GM12891 (cell line): Measurements from ENCODE around the gene HOXB1.
"Not testable (repeated sequence)": the region's sequence is repeated elsewhere in the genome, so short reads cannot be mapped to it uniquely, and the experiment has no call there.

Experiments used
- DNase-seq: peaks from one replicate; pipeline ENCODE4 v3.0.0; 2011; ENCODE audit warnings: low spot score; ENCODE audit not compliant: insufficient read length
- FAIRE-seq: peaks from 2 replicates; lab custom pipeline; 2011; peaks lifted over from hg19 to GRCh38; lab: Jason Lieb, UNC
- PAX5 ChIP-seq: IDR thresholded peaks from 2 replicates; pipeline ENCODE4 v1.6.1; 2011; ENCODE audit warnings: low read length, moderate library complexity, mild to moderate bottlenecking; ENCODE audit not compliant: insufficient read depth, severe bottlenecking
- POLR2A ChIP-seq: IDR thresholded peaks from 2 replicates; pipeline ENCODE4 v1.6.1; 2011; ENCODE audit warnings: low read depth, low read length, control low read depth
- POLR2AphosphoS5 ChIP-seq: IDR thresholded peaks from 2 replicates; pipeline ENCODE4 v1.6.1; 2011; ENCODE audit warnings: low read depth, low read length, control low read depth
- POU2F2 ChIP-seq: IDR thresholded peaks from 2 replicates; pipeline ENCODE4 v1.6.1; 2011; ENCODE audit warnings: low read depth, mild to moderate bottlenecking, control low read depth, low read length, moderate library complexity
- SPI1 ChIP-seq: IDR thresholded peaks from 2 replicates; pipeline ENCODE4 v1.6.1; 2011; ENCODE audit warnings: low read depth, low read length, control low read depth
- TAF1 ChIP-seq: IDR thresholded peaks from 2 replicates; pipeline ENCODE4 v1.6.1; 2011; ENCODE audit warnings: low read depth, low read length, control low read depth

The HOXB1 gene

GRCh38 chr17:48543107-48543853 lies 12.5 kb upstream of the HOXB1 start:
- TF ChIP-seq PAX5 = no peak
- TF ChIP-seq SPI1 = no peak
- peak; percentile 71; the same call in 1 of the 2 replicates for TF ChIP-seq POLR2AphosphoS5
- TF ChIP-seq POU2F2 = no peak
- TF ChIP-seq POLR2A = peak; percentile 48; the same call in 1 of the 2 replicates
- TF ChIP-seq TAF1 = peak; percentile 65
- FAIRE-seq = peak; percentile 88
- DNase-seq = peak; percentile 68

- TF ChIP-seq POU2F2 = no peak
- no peak for TF ChIP-seq PAX5
- TF ChIP-seq TAF1 = no peak
- no peak; the same call in 1 of the 2 replicates for TF ChIP-seq POLR2A
- TF ChIP-seq POLR2AphosphoS5 = no peak
- TF ChIP-seq SPI1 = no peak
- no peak for FAIRE-seq
- no peak for DNase-seq
Observed at GRCh38 chr17:48542698-48543106, 11.9 kb upstream of the HOXB1 start.

DNA sequence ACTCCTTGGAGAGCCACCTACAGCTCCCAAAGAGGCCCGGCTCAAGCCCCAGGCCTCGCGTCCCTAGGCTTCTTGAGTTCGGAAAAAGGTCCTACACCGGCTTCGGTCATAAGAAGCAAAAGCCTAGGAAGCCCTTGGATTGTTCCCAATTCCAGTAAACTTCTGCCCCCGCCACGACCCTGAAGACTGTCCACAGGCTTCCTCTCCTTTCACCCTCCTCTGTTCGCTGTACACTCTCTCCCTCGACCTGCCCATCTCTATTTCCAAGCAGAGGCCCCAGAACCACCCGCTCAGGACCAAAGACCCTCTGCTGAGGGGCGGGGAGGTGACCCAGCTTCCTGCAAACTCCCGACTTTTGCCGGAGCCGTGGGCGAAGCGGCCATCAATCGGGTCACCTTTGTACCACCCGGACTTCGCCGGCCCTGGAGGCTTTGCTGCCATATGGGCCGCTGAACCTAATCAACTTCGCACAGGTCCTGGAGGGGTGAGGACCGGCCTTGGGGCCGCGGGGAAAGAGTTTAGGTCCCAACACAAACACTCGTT lies 11.4 kb upstream of the HOXB1 start:
- FAIRE-seq = no peak
- DNase-seq = no peak
- no peak for TF ChIP-seq POLR2A
- no peak for TF ChIP-seq SPI1
- TF ChIP-seq POLR2AphosphoS5 = no peak
- no peak for TF ChIP-seq POU2F2
- TF ChIP-seq TAF1 = no peak
- no peak for TF ChIP-seq PAX5

- no peak for DNase-seq
- no peak for FAIRE-seq
Observed at GRCh38 chr17:48541577-48542113, 10.8 kb upstream of the HOXB1 start.

DNA sequence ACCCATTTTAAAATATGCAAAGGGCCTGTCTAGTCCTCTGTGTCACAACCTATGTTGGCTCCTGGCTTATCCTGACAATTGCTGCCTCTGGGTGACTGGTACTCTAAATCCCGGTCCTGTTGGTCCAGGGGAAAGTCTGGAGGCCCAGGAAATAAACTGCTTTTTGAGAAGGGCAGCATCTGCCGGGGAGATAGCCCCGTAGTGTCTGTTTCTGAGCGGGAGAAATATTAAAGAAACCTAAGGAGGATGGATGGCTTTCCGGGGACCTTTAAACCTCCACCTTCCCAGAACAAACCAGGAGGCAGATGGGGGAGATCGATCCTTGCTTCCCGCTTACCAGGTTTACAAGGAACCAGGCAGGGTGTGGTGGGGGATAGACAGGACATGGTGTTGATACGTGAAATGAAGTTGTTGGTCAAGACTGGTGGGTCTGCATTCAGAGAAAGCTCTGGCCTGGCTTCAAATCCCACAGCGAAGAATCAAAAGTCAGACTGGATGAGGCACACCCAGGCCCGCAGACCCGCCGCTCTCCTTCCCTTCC lies 10.3 kb upstream of the HOXB1 start:
- FAIRE-seq (peak; percentile 91), DNase-seq (no peak)
- no peak for TF ChIP-seq PAX5
- TF ChIP-seq SPI1 = no peak
- no peak for TF ChIP-seq POLR2A
- peak; percentile 14; the same call in 1 of the 2 replicates for TF ChIP-seq POU2F2

More at GRCh38 chr17:48541577-48542113, 10.8 kb upstream of the HOXB1 start:
- no peak for TF ChIP-seq SPI1
- no peak for TF ChIP-seq TAF1
- TF ChIP-seq POLR2A = no peak

GRCh38 chr17:48540213-48540612 lies 9.4 kb upstream of the HOXB1 start:
- TF ChIP-seq POLR2AphosphoS5 = no peak
- no peak for TF ChIP-seq SPI1
- TF ChIP-seq POU2F2 = no peak
- DNase-seq (no peak), FAIRE-seq (peak; percentile 52)

DNA sequence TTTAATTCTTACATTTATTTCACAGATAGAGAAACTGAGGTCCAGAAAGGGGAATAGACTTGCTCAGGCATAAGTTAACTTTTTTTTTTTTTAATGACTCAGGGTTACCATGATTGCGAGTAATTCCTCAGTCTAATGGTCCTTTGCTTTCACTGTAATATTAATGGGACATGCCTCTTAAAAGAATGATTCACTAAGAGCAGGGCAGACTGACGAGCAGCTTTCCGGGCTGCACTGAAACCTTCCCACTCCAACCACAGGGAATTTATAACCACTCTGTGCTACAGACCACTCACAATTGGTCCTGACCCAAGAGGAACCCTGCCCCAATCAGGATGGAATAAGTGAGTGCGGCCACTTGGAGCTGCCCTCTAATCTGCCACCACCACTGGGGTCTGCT lies 8.4 kb upstream of the HOXB1 start:
- TF ChIP-seq POU2F2 (no peak), PAX5 (no peak), POLR2A (no peak), SPI1 (no peak), POLR2AphosphoS5 (no peak), TAF1 (no peak)
- FAIRE-seq (no peak), DNase-seq (no peak)

DNA sequence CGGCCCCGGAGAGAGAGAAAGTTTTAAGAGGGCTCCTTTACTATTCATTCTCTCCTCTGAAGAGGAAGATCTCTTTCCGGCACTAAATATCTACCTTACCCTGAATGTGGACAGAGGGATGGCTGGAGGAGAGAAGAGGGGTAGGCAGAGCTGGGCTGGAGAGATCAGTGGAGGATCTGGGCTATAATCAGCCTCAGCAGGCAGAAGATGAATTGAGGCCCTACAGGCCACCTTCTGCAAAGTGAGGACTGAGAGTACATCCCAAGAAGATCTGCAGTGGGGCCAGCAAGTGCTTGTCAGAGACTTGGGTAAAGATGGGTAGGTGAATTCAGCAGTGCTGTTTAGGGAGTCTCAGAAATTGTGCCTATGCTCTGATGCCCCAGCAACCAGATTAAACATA lies 6.5 kb upstream of the HOXB1 start:
- TF ChIP-seq SPI1 (no peak), POLR2A (no peak), POU2F2 (no peak), POLR2AphosphoS5 (no peak), PAX5 (no peak), TAF1 (no peak)
- DNase-seq (no peak), FAIRE-seq (no peak)

GRCh38 chr17:48535793-48536559 lies 5.2 kb upstream of the HOXB1 start:
- not testable (repeated sequence) for FAIRE-seq

More at GRCh38 chr17:48535793-48536559, 5.2 kb upstream of the HOXB1 start:
- not testable (repeated sequence) for DNase-seq
